Measurements from ENCODE around the gene PTPN22.

The PTPN22 gene

GRCh38 chr1:113812661-113813135, 58.8 kb downstream of the PTPN22 start:
- in situ Hi-C loops (cut with MboI; ENCODE audit: low sequenced_read_pairs, unreplicated experiment): no loop called here
- no peak for TF ChIP-seq CTCF (IDR thresholded peaks at IDR 0.05; ENCODE audit: borderline replicate concordance, control extremely low read depth, extremely low read depth, insufficient read depth, missing control alignments)
- peak; percentile 57 for DNase-seq (ENCODE audit: low spot score)

- in situ Hi-C loops (cut with MboI; ENCODE audit: low sequenced_read_pairs, unreplicated experiment): no loop called here
- no peak for TF ChIP-seq CTCF (IDR thresholded peaks at IDR 0.05; ENCODE audit: borderline replicate concordance, control extremely low read depth, extremely low read depth, insufficient read depth, missing control alignments)
- DNase-seq (ENCODE audit: low spot score): peak; percentile 95
These were observed 59.4 kb downstream of the PTPN22 start, which contains the start of gene RSBN1 for GRCh38 chr1:113811888-113812660. Gene RSBN1 (minus strand): TSS chr1:113812476. CDS start chr1:113812412, 64 bp downstream.

GRCh38 chr1:113811156-113811887, 60.2 kb downstream of the PTPN22 start:
- TF ChIP-seq CTCF (IDR thresholded peaks at IDR 0.05; ENCODE audit: borderline replicate concordance, control extremely low read depth, extremely low read depth, insufficient read depth, missing control alignments): no peak
- peak; percentile 25 for DNase-seq (ENCODE audit: low spot score)
- in situ Hi-C loops (cut with MboI; ENCODE audit: low sequenced_read_pairs, unreplicated experiment): no loop called here

GRCh38 chr1:113809670-113810602, 61.6 kb downstream of the PTPN22 start:
- in situ Hi-C loops (cut with MboI; ENCODE audit: low sequenced_read_pairs, unreplicated experiment): no loop called here
- no peak for TF ChIP-seq CTCF (IDR thresholded peaks at IDR 0.05; ENCODE audit: borderline replicate concordance, control extremely low read depth, extremely low read depth, insufficient read depth, missing control alignments)
- no peak for DNase-seq (ENCODE audit: low spot score)

- in situ Hi-C loops (cut with MboI; ENCODE audit: low sequenced_read_pairs, unreplicated experiment): no loop called here
- DNase-seq (ENCODE audit: low spot score): no peak
- no peak for TF ChIP-seq CTCF (IDR thresholded peaks at IDR 0.05; ENCODE audit: borderline replicate concordance, control extremely low read depth, extremely low read depth, insufficient read depth, missing control alignments)
These were observed 62.9 kb downstream of the PTPN22 start for GRCh38 chr1:113808450-113809195.
